HepG2 (cell line): Measurements from ENCODE around the gene PDRG1. TPM values are rescaled to one million over a fixed set of nuclear protein-coding genes. Genes with fewer than 3 reads are reported as not detected.

ENCODE experiments used
- ATAC-seq: fragments of 200-7000 bp; cut with Tn5 transposase; 3 replicates; pipeline ENCODE4 v1.9.1; 2020; ENCODE audit warnings: mild to moderate bottlenecking, moderate library complexity
- BruUV-seq: library from RNA; stranded (reverse); fragments of 400-500 nt; replicated peaks from 2 replicates; lab custom pipeline; 2021; lab: Mats Ljungman, UMichigan
- CTCF ChIA-PET: fragments of 300-600 bp; formaldehyde crosslinking; extraction: SDS; loops from one replicate; lab custom pipeline; 2021; ENCODE audit warnings: low total read pairs, inconsistent platforms, low intra/inter-chr PET ratio; lab: Yijun Ruan, JAX
- POLR2A ChIA-PET: fragments of 350-600 bp; sonication (Branson Sonifier 250); formaldehyde crosslinking; loops from one replicate; lab custom pipeline; 2020; ENCODE audit warnings: antibody characterized with exemption, inconsistent platforms; lab: Yijun Ruan, JAX
- DNase-seq: peaks from one replicate; pipeline ENCODE4 v3.0.0-alpha.2; 2015; ENCODE audit warnings: low spot score
- FAIRE-seq: peaks from 3 replicates; lab custom pipeline; 2011; peaks lifted over from hg19 to GRCh38; lab: Jason Lieb, UNC
- H2AFZ ChIP-seq: one replicate; pipeline ENCODE4 v1.6.1; 2011; ENCODE audit warnings: low read length, inconsistent platforms
- H3K27ac ChIP-seq: fragments of 300-600 bp; 3 replicates; pipeline ENCODE4 v1.8.0; 2011; ENCODE audit warnings: mixed run types, mild to moderate bottlenecking, mixed read lengths, low read length, inconsistent platforms; ENCODE audit not compliant: insufficient read depth; ENCODE audit errors: extremely low read length
- H3K27me3 ChIP-seq, 2 experiments: fragments of 200-600 bp in 1 of 2; 2 replicates in 1 of 2; 3 replicates in 1 of 2; pipeline versions ENCODE4 v1.6.0 to v1.8.0; 2011; ENCODE audit warnings: low read length in 2 of 2, mild to moderate bottlenecking in 2 of 2, moderate library complexity in 2 of 2, inconsistent platforms in 1 of 2; ENCODE audit not compliant: insufficient read depth in 2 of 2, control insufficient read depth in 1 of 2
- H3K36me3 ChIP-seq, 2 experiments: fragments of 200-600 bp in 1 of 2; replicated peaks in 1 of 2; 2 replicates in 1 of 2; 3 replicates in 1 of 2; pipeline versions ENCODE4 v1.5.1 to v1.8.0; 2011; ENCODE audit warnings: low read length in 2 of 2, inconsistent platforms in 1 of 2; ENCODE audit not compliant: insufficient read depth in 2 of 2, control insufficient read depth in 1 of 2
- H3K4me1 ChIP-seq: 2 replicates; pipeline ENCODE4 v1.5.1; 2012; ENCODE audit warnings: low read length, inconsistent platforms; ENCODE audit not compliant: insufficient read depth
- H3K4me2 ChIP-seq: 2 replicates; pipeline ENCODE4 v1.6.0; 2011; ENCODE audit warnings: low read depth, low read length, inconsistent platforms
- H3K4me3 ChIP-seq, 3 experiments: fragments of 200-600 bp in 1 of 3; sonication (generic), shearing (Covaris generic) in 1 of 3; replicated peaks in 1 of 3; 2 replicates each; pipeline ENCODE4 v1.5.1; 2011 to 2016; ENCODE audit warnings: low read length in 3 of 3, inconsistent platforms in 2 of 3, low read depth in 2 of 3, mild to moderate bottlenecking in 2 of 3, control low read depth in 1 of 3, mixed read lengths in 1 of 3; ENCODE audit not compliant: insufficient read depth in 1 of 3
- H3K79me2 ChIP-seq: one replicate; pipeline ENCODE4 v1.6.1; 2011; ENCODE audit warnings: low read length, inconsistent platforms; ENCODE audit not compliant: insufficient read depth
- H3K9ac ChIP-seq: 2 replicates; pipeline ENCODE4 v1.6.0; 2011; ENCODE audit warnings: mild to moderate bottlenecking, low read depth, low read length, inconsistent platforms; ENCODE audit not compliant: insufficient read depth
- H3K9me3 ChIP-seq: 2 replicates; pipeline ENCODE4 v1.5.1; 2012; ENCODE audit warnings: mild to moderate bottlenecking, low read length
- H4K20me1 ChIP-seq: 2 replicates; pipeline ENCODE4 v1.6.0; 2011; ENCODE audit warnings: inconsistent platforms, mild to moderate bottlenecking, low read length, moderate library complexity; ENCODE audit not compliant: insufficient read depth
- CAMTA2 ChIP-seq: sonication (generic); formaldehyde crosslinking; IDR thresholded peaks from 2 replicates; pipeline ENCODE4 v1.4.0; 2020; ENCODE audit warnings: mild to moderate bottlenecking, missing genetic modification reagents, borderline replicate concordance
- DMAP1 ChIP-seq: IDR thresholded peaks from 2 replicates; pipeline ENCODE4 v1.6.1; 2016
- HDAC2 ChIP-seq: sonication (generic); formaldehyde crosslinking; IDR thresholded peaks from 2 replicates; pipeline ENCODE4 v1.4.0; 2020; ENCODE audit warnings: missing genetic modification reagents
- KLF12 ChIP-seq: sonication (generic); formaldehyde crosslinking; IDR thresholded peaks from 2 replicates; pipeline ENCODE4 v1.4.0; 2020; ENCODE audit warnings: missing genetic modification reagents, borderline replicate concordance
- KMT2A ChIP-seq: sonication (generic); formaldehyde crosslinking; IDR thresholded peaks from 2 replicates; pipeline ENCODE4 v1.4.0; 2020; ENCODE audit warnings: missing genetic modification reagents
- ZFP90 ChIP-seq: sonication (generic); formaldehyde crosslinking; IDR thresholded peaks from 2 replicates; pipeline ENCODE4 v1.8.0; 2022; ENCODE audit warnings: missing genetic modification reagents, mild to moderate bottlenecking, inconsistent platforms, borderline replicate concordance
- ZFX ChIP-seq: sonication (generic); formaldehyde crosslinking; IDR thresholded peaks from 2 replicates; pipeline ENCODE4 v1.4.0; 2020; ENCODE audit warnings: mild to moderate bottlenecking, low read depth, missing genetic modification reagents, moderate library complexity
- ZKSCAN8 ChIP-seq: IDR thresholded peaks from 2 replicates; pipeline ENCODE4 v1.6.1; 2016; ENCODE audit warnings: borderline replicate concordance, missing genetic modification reagents, missing compliant biosample characterization
- ZNF619 ChIP-seq: sonication (generic); formaldehyde crosslinking; IDR thresholded peaks from 2 replicates; pipeline ENCODE4 v1.4.0; 2020; ENCODE audit warnings: mild to moderate bottlenecking, missing genetic modification reagents
- ZNF749 ChIP-seq: sonication (generic); formaldehyde crosslinking; IDR thresholded peaks from 2 replicates; pipeline ENCODE4 v1.8.0; 2022; ENCODE audit warnings: mild to moderate bottlenecking, missing genetic modification reagents, moderate library complexity, borderline replicate concordance
- ZNF792 ChIP-seq: IDR thresholded peaks from 2 replicates; pipeline ENCODE4 v1.6.1; 2016
- WGBS: methylation state at CpG from one replicate; pipeline ENCODE4 v1.1.6; 2017; ENCODE audit warnings: low lambda C conversion rate; 5-methylcytosine and 5-hydroxymethylcytosine counted together
- in situ Hi-C: cut with HindIII; loops from 2 replicates; pipeline ENCODE4 v1.10.0; 2017; ENCODE audit warnings: low pct_unique_long_range_greater_than_20kb; ENCODE audit not compliant: extremely low pct_ligation_motif_present
- intact Hi-C: fragments of 100-400 bp; cut with micrococcal nuclease; formaldehyde crosslinking; loops from one replicate; pipeline ENCODE4 v1.10.0; 2022; ENCODE audit not compliant: unreplicated experiment
- polyA plus RNA-seq, 8 experiments: library from polyadenylated mRNA; depleted of rRNA in 3 of 8; stranded (reverse) in 7 of 8; unstranded in 1 of 8; fragments of >200 nt; fragmentation: Illumina TruSeq in 4 of 8; extraction: Trizol in 4 of 8; gene quantifications; 2 replicates each; pipeline versions ENCODE4 v1.2.1 to v1.2.3, GENCODE V29; 2011 to 2016; ENCODE audit warnings: low read depth in 4 of 8, missing spikeins in 1 of 8, mixed read lengths in 1 of 8; ENCODE audit not compliant: insufficient read depth in 1 of 8
- total RNA-seq, 5 experiments: library from RNA; depleted of rRNA; stranded (reverse); fragments of >200 nt; fragmentation: Illumina TruSeq; extraction: Trizol; gene quantifications; 2 replicates each; pipeline ENCODE4 v1.2.3, GENCODE V29; 2016; ENCODE audit warnings: low read depth in 1 of 5
- TF ChIP-seq, protein P1 (sequence below): sonication (generic); formaldehyde crosslinking; IDR thresholded peaks from 2 replicates; pipeline ENCODE4 v1.4.0; 2020; ENCODE audit warnings: missing genetic modification reagents

Gene PDRG1
- total and polyA plus RNA-seq, 2 of the 13 experiments (the other 11 are each of a cell fraction or from before 2014, with no cell fraction given): 16.6 to 18.0 TPM

DNA sequence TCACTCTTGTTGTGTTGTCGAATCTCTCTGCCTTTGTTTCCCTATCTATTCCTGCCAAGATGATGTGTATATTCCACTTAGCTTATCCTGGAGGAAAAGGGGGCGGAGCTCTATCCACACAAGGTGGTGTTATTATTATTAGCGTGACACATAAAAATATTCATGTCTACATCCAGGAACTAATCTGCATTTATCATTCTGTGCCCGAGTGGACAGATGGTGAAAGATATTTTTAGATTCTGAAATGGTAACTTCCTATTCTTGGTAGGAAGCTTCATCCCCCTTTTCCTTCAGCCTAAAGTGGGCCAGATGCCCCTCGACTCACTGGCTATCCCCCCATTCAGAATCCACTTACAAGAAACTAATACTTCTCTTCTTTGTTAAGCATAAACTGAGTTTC, 18.1 kb upstream of the PDRG1 start:
- 2% methylated on average over 5 of the region's 5 CpGs for WGBS
- Histone ChIP-seq H3K4me1 (no peaks in the 10 kb centered on the region), H3K27me3 (peaks cover 0 to 1% of the 10 kb centered on the region in 2 experiments; a peak in 3 of 5 replicates), H4K20me1 (no peaks in the 10 kb centered on the region; the same call in 1 of the 2 replicates), H2AFZ (no peak overlapping the region), H3K4me2 (no peak overlapping the region), H3K79me2 (no peaks in the 10 kb centered on the region), H3K36me3 (no peaks in the 10 kb centered on the region), H3K9ac (no peak overlapping the region), H3K9me3 (no peaks in the 10 kb centered on the region), H3K27ac (no peak overlapping the region), H3K4me3 (no peak overlapping the region)
- in situ Hi-C loops (no loop called here), intact Hi-C loops (no loop called here)
- CTCF ChIA-PET: no interaction called here
- BruUV-seq: no TSS peak
- TF ChIP-seq, protein P1, sequence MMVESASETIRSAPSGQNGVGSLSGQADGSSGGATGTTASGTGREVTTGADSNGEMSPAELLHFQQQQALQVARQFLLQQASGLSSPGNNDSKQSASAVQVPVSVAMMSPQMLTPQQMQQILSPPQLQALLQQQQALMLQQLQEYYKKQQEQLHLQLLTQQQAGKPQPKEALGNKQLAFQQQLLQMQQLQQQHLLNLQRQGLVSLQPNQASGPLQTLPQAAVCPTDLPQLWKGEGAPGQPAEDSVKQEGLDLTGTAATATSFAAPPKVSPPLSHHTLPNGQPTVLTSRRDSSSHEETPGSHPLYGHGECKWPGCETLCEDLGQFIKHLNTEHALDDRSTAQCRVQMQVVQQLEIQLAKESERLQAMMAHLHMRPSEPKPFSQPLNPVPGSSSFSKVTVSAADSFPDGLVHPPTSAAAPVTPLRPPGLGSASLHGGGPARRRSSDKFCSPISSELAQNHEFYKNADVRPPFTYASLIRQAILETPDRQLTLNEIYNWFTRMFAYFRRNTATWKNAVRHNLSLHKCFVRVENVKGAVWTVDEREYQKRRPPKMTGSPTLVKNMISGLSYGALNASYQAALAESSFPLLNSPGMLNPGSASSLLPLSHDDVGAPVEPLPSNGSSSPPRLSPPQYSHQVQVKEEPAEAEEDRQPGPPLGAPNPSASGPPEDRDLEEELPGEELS (CRISPR knock-in tag): no peak
- no peak for TF ChIP-seq ZNF749
- TF ChIP-seq ZFX (CRISPR knock-in tag): no peak
- TF ChIP-seq KMT2A (CRISPR knock-in tag): no peak
- TF ChIP-seq ZKSCAN8: no peak
- no peak for TF ChIP-seq ZNF619
- no peak for TF ChIP-seq HDAC2 (CRISPR knock-in tag)
- TF ChIP-seq KLF12 (CRISPR knock-in tag): no peak
- no peak for TF ChIP-seq ZNF792 (CRISPR knock-in tag)
- TF ChIP-seq ZFP90: no peak
- no peak for TF ChIP-seq DMAP1 (CRISPR knock-in tag)
- TF ChIP-seq CAMTA2 (CRISPR knock-in tag): no peak
- ATAC-seq: no peak
- POLR2A ChIA-PET: interaction anchor here (0.6 kb wide), 1 partner anchor 11 kb away, joined by 3 read pairs; no protein-coding TSS in a partner anchor
- no peak for FAIRE-seq
- DNase-seq: no peak
